Measurements from ENCODE around the gene RASL11B. TPM values are rescaled to one million over a fixed set of nuclear protein-coding genes. Genes with fewer than 3 reads are reported as not detected.

RASL11B gene
- total RNA-seq, 2 donors from 2014 or later = 0.35 TPM; not detected in 1

- intact Hi-C loops (cut with DNase I) = no loop called here
Observed at GRCh38 chr4:52846502-52846901, 15.6 kb upstream of the RASL11B start.

DNA sequence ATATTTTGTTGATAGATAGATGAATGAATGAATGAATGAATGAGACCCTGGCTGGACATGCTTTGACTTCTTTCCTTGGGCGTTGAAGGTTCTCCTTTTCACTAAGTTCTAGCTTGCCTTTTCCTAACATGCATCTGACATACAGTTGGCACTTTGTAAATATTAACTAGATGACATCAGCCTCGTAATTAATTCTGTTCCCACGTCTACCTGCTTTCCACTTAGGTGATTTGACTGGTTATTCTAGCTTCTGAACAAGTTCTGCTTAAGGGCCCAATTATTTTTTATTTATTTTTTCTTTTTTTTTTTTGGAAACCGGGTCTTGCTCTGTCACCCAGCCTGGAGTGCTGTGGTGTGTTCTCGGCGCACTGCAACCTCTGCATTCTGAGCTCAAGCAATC is 13.9 kb upstream of the RASL11B start:
- TF ChIP-seq, protein P1, sequence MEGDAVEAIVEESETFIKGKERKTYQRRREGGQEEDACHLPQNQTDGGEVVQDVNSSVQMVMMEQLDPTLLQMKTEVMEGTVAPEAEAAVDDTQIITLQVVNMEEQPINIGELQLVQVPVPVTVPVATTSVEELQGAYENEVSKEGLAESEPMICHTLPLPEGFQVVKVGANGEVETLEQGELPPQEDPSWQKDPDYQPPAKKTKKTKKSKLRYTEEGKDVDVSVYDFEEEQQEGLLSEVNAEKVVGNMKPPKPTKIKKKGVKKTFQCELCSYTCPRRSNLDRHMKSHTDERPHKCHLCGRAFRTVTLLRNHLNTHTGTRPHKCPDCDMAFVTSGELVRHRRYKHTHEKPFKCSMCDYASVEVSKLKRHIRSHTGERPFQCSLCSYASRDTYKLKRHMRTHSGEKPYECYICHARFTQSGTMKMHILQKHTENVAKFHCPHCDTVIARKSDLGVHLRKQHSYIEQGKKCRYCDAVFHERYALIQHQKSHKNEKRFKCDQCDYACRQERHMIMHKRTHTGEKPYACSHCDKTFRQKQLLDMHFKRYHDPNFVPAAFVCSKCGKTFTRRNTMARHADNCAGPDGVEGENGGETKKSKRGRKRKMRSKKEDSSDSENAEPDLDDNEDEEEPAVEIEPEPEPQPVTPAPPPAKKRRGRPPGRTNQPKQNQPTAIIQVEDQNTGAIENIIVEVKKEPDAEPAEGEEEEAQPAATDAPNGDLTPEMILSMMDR (IDR thresholded peaks at IDR 0.05) = no peak
- Histone ChIP-seq H3K9me3 (no peaks in the 10 kb centered on the region), H3K36me3 (no peaks in the 10 kb centered on the region), H3K27me3 (no peaks in the 10 kb centered on the region), H3K9ac (ENCODE audit: low read depth in 2 of 2, low read length in 2 of 2) (no peak overlapping the region), H3K4me1 (no peaks in the 10 kb centered on the region), H3K27ac (no peak overlapping the region), H3K4me3 (no peak overlapping the region)
- intact Hi-C loops (cut with DNase I) = no loop called here
- DNase-seq = no peak

More at GRCh38 chr4:52846502-52846901, 15.6 kb upstream of the RASL11B start:
- Histone ChIP-seq H3K36me3 (no peaks in the 10 kb centered on the region), H3K27ac (no peak overlapping the region), H3K4me3 (no peak overlapping the region), H3K9me3 (no peaks in the 10 kb centered on the region), H3K4me1 (no peaks in the 10 kb centered on the region), H3K9ac (ENCODE audit: low read depth in 2 of 2, low read length in 2 of 2) (no peak overlapping the region), H3K27me3 (no peaks in the 10 kb centered on the region)
- DNase-seq = no peak
- TF ChIP-seq, protein P1 (IDR thresholded peaks at IDR 0.05) = no peak

- DNase-seq = no peak
- TF ChIP-seq, protein P1 (IDR thresholded peaks at IDR 0.05) = no peak
- Histone ChIP-seq H3K27ac (no peak overlapping the region), H3K9me3 (no peaks in the 10 kb centered on the region), H3K9ac (ENCODE audit: low read depth in 2 of 2, low read length in 2 of 2) (no peak overlapping the region), H3K36me3 (no peaks in the 10 kb centered on the region), H3K4me1 (no peaks in the 10 kb centered on the region), H3K27me3 (no peaks in the 10 kb centered on the region), H3K4me3 (no peak overlapping the region)
- intact Hi-C loops (cut with DNase I) = no loop called here
Observed at GRCh38 chr4:52850406-52851124, 11.6 kb upstream of the RASL11B start.

- H3K9ac ChIP-seq (ENCODE audit: low read depth in 2 of 2, low read length in 2 of 2) = no peak overlapping the region
- no peaks in the 10 kb centered on the region for H3K9me3 ChIP-seq
- no peaks in the 10 kb centered on the region for H3K4me1 ChIP-seq
- no peak overlapping the region for H3K4me3 ChIP-seq
- TF ChIP-seq, protein P1 (IDR thresholded peaks at IDR 0.05) = no peak
- no peaks in the 10 kb centered on the region for H3K36me3 ChIP-seq
- intact Hi-C loops (cut with DNase I) = no loop called here
- no peak overlapping the region for H3K27ac ChIP-seq
- H3K27me3 ChIP-seq = no peaks in the 10 kb centered on the region
- no peak for DNase-seq
Observed at GRCh38 chr4:52852041-52852440, 10.1 kb upstream of the RASL11B start.

GRCh38 chr4:52852711-52853110 is 9.4 kb upstream of the RASL11B start:
- Histone ChIP-seq H3K9ac (ENCODE audit: low read depth in 2 of 2, low read length in 2 of 2) (no peak overlapping the region), H3K4me3 (no peak overlapping the region), H3K27ac (no peak overlapping the region), H3K4me1 (no peaks in the 10 kb centered on the region), H3K9me3 (no peaks in the 10 kb centered on the region), H3K27me3 (no peaks in the 10 kb centered on the region), H3K36me3 (no peaks in the 10 kb centered on the region)
- TF ChIP-seq, protein P1 (IDR thresholded peaks at IDR 0.05) = no peak
- DNase-seq = no peak
- intact Hi-C loops (cut with DNase I) = no loop called here

Measured in colonic mucosa (tissue), 4 donors.